Mucosa of rectum (tissue), 2 donors: ENCODE measurements around the gene CAPZA1.

ENCODE experiments used
- H3K27ac ChIP-seq, 2 donors: one replicate each; pipeline ENCODE4 v1.7.0; 2013; ENCODE audit warnings: inconsistent platforms in 2 of 2, low read depth in 2 of 2, low read length in 2 of 2
- H3K27me3 ChIP-seq, 2 donors: one replicate each; pipeline ENCODE4 v1.7.0; 2013; ENCODE audit warnings: low read length in 2 of 2; ENCODE audit not compliant: control insufficient read depth in 2 of 2, insufficient read depth in 2 of 2
- H3K36me3 ChIP-seq, 2 donors: one replicate each; pipeline ENCODE4 v1.7.0; 2013; ENCODE audit warnings: low read length in 2 of 2; ENCODE audit not compliant: control insufficient read depth in 2 of 2, insufficient read depth in 2 of 2
- H3K4me1 ChIP-seq, 2 donors: one replicate each; pipeline ENCODE4 v1.7.0; 2013; ENCODE audit warnings: low read length in 2 of 2, mild to moderate bottlenecking in 1 of 2; ENCODE audit not compliant: control insufficient read depth in 2 of 2, insufficient read depth in 2 of 2
- H3K4me3 ChIP-seq, 2 donors: one replicate each; pipeline ENCODE4 v1.7.0; 2013; ENCODE audit warnings: low read length in 2 of 2
- H3K9ac ChIP-seq, 2 donors: one replicate each; pipeline ENCODE4 v1.7.0; 2013; ENCODE audit warnings: low read length in 2 of 2, low read depth in 1 of 2, mild to moderate bottlenecking in 1 of 2
- H3K9me3 ChIP-seq, 2 donors: one replicate each; pipeline ENCODE4 v1.7.0; 2013; ENCODE audit warnings: low read length in 2 of 2; ENCODE audit not compliant: control insufficient read depth in 2 of 2
- donor health status: healthy.
- donor health status: Normal muscosa, but diverticular disease.

CAPZA1 gene

DNA sequence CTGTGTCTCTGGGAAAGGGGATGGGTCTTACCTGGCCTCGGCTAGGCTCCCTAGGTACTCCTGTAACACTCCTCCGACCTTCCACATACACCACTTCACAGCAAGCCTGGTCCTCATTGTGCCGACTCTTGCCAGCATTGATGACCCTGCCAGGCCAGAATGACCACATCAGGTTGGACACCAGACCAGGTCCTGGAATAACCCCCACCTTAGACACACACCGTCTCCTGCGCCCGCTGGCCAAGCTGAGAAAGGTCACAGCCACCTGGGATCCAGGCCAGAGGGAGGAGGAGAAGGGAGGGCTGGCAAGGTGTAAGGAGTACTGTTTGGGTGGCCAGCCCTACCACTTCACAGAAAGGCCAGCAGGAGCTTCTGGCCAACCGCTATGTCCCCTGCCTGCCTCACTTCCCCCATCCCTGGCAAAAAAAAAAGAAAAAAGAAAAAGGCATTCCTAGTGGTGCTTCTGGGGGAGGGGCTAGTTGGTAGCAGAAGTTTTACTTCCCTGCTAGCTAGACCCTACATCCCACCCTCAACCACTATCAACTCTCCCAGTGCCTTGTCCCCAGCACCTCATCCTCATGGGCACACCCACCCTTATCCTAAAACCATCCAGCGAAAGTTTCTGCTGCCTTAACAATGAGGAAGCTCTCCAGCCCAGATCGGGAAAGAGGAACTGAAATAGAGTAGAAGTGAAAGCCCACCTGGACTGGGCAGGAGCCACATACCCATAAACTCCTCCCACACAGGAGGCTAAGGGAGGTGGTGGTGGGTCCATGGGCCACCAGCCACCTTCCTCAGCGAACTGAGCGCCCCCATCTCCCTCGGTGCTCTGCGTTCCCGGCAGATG lies 94.1 kb downstream of the CAPZA1 start:
- Histone ChIP-seq H3K4me1 (peaks cover 21 to 22% of the 10 kb centered on the region in 2 donors), H3K36me3 (no peaks in the 10 kb centered on the region), H3K9ac (peak overlapping the region; percentile 44 to 48), H3K27me3 (peaks cover 0 to 2% of the 10 kb centered on the region in 2 donors), H3K9me3 (no peaks in the 10 kb centered on the region), H3K27ac (no peak overlapping the region), H3K4me3 (peak overlapping the region; percentile 63 to 66)

GRCh38 chr1:112714313-112715263 lies 95.0 kb downstream of the CAPZA1 start:
- H3K9ac ChIP-seq, result peak overlapping the region; percentile 44 to 48

GRCh38 chr1:112715264-112716053 lies 95.8 kb downstream of the CAPZA1 start, which contains the start of gene PPM1J:
Gene PPM1J, minus strand, starts transcription at chr1:112715332. Its CDS starts 31 bp downstream, at chr1:112715301.
- Histone ChIP-seq H3K4me1 (peaks cover 21 to 25% of the 10 kb centered on the region in 2 donors), H3K36me3 (no peaks in the 10 kb centered on the region), H3K9ac (peak within 1 kb of the TSS; percentile 50 to 75), H3K4me3 (peak within 1 kb of the TSS; percentile 73 to 80), H3K27me3 (peaks cover 3 to 5% of the 10 kb centered on the region in 2 donors), H3K27ac (peak within 1 kb of the TSS; percentile 30 to 53), H3K9me3 (no peaks in the 10 kb centered on the region)

More at GRCh38 chr1:112714313-112715263, 95.0 kb downstream of the CAPZA1 start:
- Histone ChIP-seq H3K36me3 (no peaks in the 10 kb centered on the region), H3K9me3 (no peaks in the 10 kb centered on the region), H3K4me1 (peaks cover 21 to 25% of the 10 kb centered on the region in 2 donors), H3K4me3 (peak overlapping the region; percentile 63 to 66), H3K27me3 (peaks cover 3 to 5% of the 10 kb centered on the region in 2 donors), H3K27ac (no peak overlapping the region)

DNA sequence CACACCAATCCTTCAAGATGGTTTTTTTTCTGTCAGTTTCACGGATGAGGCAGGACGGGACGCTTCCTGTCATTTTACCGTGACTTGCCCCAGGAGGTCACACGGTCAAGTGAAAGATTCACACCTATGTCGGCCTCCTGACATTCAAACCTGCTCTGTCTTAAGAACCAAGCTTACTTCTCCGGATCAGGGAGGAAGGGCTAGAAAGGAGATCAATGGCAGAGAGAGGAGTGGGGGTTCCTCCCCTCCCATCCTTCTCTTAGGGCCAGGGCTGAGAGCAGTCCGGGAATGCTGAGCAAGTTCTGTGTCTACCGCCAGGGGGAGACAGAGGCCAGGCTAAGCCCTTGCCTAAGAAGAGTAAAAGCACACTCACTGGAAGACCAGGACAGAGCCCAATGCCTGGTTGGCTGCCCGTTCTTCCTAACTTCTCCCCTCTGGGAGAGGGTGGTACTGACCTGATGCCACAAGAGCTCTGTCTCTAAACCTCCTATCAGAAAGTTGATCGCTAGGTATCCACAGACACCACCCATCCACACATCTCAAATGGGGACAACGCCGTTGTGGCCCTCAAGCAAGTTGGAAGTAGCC lies 96.6 kb downstream of the CAPZA1 start:
- peak overlapping the region; percentile 73 to 80 for H3K4me3 ChIP-seq
- H3K9ac ChIP-seq, result peak overlapping the region; percentile 50 to 75
- H3K27ac ChIP-seq, result peak overlapping the region in 1 of 2 donors; percentile 30
- no peaks in the 10 kb centered on the region for H3K36me3 ChIP-seq
- H3K4me1 ChIP-seq, result peaks cover 21 to 25% of the 10 kb centered on the region in 2 donors
- peaks cover 3 to 4% of the 10 kb centered on the region in 2 donors for H3K27me3 ChIP-seq
- no peaks in the 10 kb centered on the region for H3K9me3 ChIP-seq

GRCh38 chr1:112717263-112717873 lies 97.7 kb downstream of the CAPZA1 start:
- H3K4me1 ChIP-seq, result peaks cover 21 to 25% of the 10 kb centered on the region in 2 donors
- H3K4me3 ChIP-seq, result no peak overlapping the region
- no peaks in the 10 kb centered on the region for H3K9me3 ChIP-seq
- no peak overlapping the region for H3K27ac ChIP-seq
- H3K27me3 ChIP-seq, result peaks cover 3% of the 10 kb centered on the region in 2 donors
- H3K36me3 ChIP-seq, result no peaks in the 10 kb centered on the region
- no peak overlapping the region for H3K9ac ChIP-seq

GRCh38 chr1:112718691-112719418 lies 99.2 kb downstream of the CAPZA1 start:
- H3K27me3 ChIP-seq, result peaks cover 3% of the 10 kb centered on the region in 2 donors
- peaks cover 21 to 25% of the 10 kb centered on the region in 2 donors for H3K4me1 ChIP-seq
- H3K4me3 ChIP-seq, result no peak overlapping the region
- H3K9ac ChIP-seq, result no peak overlapping the region
- no peaks in the 10 kb centered on the region for H3K36me3 ChIP-seq
- H3K9me3 ChIP-seq, result no peaks in the 10 kb centered on the region
- no peak overlapping the region for H3K27ac ChIP-seq

DNA sequence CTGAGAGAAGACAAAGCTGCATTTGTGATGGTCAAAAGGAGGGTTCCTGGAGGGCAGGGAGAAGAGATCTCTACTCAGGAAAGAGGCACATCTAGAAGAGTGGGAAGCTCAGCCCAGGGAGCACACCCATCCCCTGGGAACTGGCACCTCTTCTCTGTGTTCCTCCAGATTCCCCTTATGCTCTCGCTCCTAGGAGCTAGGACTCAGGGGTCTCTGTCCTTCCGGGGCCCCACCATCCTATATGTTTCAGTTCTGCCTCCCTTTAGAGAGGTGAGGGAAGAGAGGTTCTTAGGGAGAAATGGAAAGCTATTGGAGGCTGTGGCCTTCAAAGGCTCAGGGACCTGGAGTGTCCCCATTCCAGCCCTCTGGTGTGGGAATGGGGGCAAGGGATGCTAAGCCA lies 100.1 kb downstream of the CAPZA1 start:
- peaks cover 12 to 17% of the 10 kb centered on the region in 2 donors for H3K4me1 ChIP-seq
- no peak overlapping the region for H3K4me3 ChIP-seq
- no peak overlapping the region for H3K9ac ChIP-seq
- H3K27ac ChIP-seq, result no peak overlapping the region
- no peaks in the 10 kb centered on the region for H3K36me3 ChIP-seq
- H3K9me3 ChIP-seq, result no peaks in the 10 kb centered on the region
- peaks cover 3% of the 10 kb centered on the region in 2 donors for H3K27me3 ChIP-seq

GRCh38 chr1:112720800-112721199 lies 101.2 kb downstream of the CAPZA1 start:
- Histone ChIP-seq H3K4me1 (peaks cover 4 to 11% of the 10 kb centered on the region in 2 donors), H3K27me3 (peaks cover 3% of the 10 kb centered on the region in 2 donors), H3K4me3 (no peak overlapping the region), H3K27ac (no peak overlapping the region), H3K9me3 (no peaks in the 10 kb centered on the region), H3K36me3 (no peaks in the 10 kb centered on the region), H3K9ac (no peak overlapping the region)
